Ureter (tissue), 1 donor: Measurements from ENCODE around the gene CLECL1. TPM values are rescaled to one million over a fixed set of nuclear protein-coding genes. Genes with fewer than 3 reads are reported as not detected.
"Not testable (repeated sequence)": the region's sequence is repeated elsewhere in the genome, so short reads cannot be mapped to it uniquely, and the experiment has no call there.

Source experiments
- DNase-seq: peaks from one replicate; pipeline ENCODE4 v3.0.0-alpha.2; 2020; ENCODE audit warnings: low spot score
- total RNA-seq: library from RNA; stranded (reverse); gene quantifications from one replicate; pipeline ENCODE4 v1.2.4, GENCODE V29; 2023
- donor health status: DM: yes; HTN: yes; CAD: no.

Gene CLECL1
- total RNA-seq, 1 donor from 2014 or later, result 0.91 TPM

DNA sequence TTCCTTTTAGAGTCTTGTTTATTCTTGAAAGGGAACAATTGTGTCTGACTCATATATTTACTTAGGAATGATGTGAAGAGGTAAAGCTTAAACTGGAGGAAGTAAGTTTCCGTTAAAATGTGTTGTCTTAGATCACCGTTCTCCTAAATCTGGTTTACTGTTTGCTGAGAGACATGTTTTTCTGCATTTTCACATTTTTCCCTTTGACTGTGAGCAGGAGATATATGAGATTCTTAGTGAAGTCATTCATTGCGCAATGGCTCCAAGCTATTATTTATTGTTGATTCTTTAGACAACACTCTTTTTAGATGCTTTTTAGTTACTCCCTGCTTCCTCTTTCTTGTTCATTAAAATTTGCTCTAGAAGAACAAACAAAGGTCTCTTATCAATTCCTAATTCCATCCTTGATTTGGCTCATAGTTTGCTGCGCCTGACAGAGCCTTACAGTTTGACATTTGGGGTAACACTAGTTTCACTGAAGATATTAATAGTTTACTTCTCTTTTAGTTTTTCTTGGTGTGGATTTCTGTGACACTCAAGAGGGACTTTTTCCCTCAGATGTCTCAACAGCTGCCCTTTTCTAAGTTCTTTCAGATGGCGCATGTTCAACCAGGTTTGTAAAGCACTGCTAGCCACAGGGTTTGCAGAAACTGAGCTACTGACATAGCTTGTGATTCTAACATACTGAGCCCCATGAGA, 11.4 kb downstream of the CLECL1 start:
- DNase-seq, result no peak

- DNase-seq, result no peak
Observed at GRCh38 chr12:9719790-9720189, 13.1 kb downstream of the CLECL1 start.

- no peak for DNase-seq
Observed at GRCh38 chr12:9718968-9719367, 13.9 kb downstream of the CLECL1 start.

DNA sequence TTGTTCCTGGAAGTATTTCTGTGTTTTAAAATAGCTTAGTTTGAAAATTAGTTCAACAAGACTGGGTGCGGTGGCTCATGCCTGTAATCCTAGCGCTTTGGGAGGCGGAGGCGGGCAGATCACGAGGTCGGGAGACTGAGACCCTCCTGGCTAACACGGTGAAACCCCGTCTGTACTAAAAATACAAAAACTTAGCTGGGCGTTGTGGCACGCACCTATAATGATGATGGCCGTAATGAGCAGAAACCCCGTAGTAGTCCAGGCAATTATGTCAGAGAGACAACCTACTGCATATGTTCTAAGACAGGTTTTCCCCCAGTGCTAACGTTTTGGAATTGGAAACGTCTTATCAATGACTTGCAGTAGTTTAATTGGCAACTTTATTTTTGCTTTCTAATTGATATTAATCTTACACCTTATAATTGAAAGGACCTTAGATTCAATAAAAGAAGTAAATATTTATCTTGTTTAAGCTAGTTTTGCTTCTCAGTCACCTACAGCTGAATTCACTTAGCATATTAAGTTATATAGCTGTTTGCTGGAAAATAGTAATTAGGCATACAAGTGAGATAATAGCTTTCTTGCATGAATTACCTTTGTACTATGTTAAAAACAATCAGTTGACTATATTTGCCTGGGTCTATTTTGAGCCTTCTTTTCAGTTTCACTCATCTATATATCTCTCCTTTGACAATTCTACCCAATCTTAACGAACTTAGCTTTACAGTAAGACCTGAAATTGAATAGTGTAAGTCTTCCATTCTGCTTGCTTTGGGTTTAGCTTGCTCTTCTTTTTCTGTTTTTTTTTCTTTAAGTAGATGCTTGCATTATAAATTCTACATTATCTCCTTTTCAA, 15.6 kb downstream of the CLECL1 start:
- no peak for DNase-seq

DNA sequence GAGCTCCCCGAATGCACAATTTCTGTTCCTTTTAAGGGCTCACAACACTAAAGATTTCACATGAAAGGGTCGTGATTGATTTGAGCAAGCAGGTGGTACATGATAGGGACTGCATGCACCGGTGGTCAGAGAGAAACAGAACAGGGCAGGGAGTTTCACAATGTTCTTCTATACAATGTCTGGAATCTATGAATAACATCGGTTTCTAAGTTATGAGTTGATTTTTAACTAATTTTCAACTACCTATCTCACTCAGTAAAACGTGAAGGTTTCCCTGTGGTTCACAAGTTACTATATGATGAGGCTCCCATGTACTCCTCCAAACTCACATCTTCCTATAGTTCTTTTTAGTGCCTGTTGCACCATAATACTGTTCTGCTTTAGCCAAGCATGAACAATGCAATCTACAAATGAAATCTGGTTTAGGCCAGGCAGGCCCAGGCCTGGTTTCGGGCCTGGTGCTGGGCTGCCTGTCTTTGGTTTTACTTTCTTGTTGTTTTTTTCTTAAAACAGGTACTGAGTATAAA, 19.8 kb downstream of the CLECL1 start:
- not testable (repeated sequence) for DNase-seq

- no peak for DNase-seq
Observed at GRCh38 chr12:9711664-9712063, 21.2 kb downstream of the CLECL1 start.

- DNase-seq, result no peak
Observed at GRCh38 chr12:9710584-9711375, 22.1 kb downstream of the CLECL1 start.

- DNase-seq, result no peak
Observed at GRCh38 chr12:9708853-9709252, 24.0 kb downstream of the CLECL1 start.

DNA sequence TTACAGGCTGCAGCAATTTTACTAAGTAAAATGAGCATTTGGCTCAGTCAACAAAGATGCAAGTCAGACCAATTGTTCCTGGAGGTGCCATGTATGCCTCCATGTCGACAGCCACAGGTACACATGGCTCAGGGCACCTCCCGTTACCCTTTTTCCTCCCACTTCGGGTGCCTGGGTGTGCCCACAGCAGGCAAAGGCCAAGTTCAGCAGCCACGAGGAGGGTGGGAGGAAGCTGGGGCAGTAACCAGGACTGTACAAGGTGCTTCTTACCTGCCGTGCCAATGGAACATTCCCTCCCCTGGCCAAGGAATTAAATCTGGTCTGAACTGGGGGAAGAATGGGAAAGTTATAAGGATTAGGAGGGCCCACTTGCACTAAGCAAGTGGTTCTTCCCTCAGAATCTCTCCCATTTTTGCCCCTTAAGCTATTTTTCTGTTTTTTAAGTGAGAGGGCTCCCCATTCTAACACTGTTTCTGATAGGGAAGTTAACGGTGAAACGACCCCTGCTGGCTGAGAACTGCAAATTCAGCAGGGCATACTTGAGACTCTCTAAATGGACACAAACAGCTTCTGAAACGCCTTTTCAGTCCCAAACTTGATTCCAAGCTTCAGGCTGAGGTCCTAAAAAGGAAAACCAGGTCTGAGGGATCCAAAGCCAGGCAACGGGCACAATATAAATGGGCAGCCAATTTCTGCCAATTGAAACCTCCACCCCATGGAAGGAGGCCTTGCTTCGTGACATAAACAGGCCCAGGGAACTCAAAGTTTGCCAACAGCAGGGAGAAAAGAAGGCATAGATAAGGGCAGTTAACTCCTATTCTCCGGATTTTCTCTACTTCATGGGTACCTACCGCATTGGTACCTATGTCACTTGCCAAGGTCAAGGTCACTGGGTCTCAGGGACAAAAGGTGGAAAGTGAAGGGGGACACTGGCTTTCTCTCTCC, 24.8 kb downstream of the CLECL1 start:
- no peak for DNase-seq

DNA sequence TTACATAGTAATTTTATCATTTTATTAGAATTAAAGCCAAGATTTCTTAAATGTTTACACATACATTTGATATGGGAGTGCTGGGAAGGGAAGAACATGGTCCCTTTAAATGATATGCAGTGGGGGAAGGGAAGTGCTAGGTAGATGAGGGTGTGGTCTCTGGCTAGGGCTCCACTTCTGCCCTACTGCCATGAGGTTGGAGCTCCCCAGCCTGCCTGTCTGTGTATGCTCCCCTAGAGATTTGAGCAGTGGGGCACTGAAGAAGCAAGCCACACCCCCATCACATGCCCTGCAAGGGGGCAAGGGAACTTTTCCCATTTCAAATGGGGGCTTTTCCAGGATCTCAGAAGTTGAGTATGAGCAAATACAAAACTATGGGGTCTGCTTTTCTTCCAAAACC, 25.5 kb downstream of the CLECL1 start:
- DNase-seq, result no peak

DNA sequence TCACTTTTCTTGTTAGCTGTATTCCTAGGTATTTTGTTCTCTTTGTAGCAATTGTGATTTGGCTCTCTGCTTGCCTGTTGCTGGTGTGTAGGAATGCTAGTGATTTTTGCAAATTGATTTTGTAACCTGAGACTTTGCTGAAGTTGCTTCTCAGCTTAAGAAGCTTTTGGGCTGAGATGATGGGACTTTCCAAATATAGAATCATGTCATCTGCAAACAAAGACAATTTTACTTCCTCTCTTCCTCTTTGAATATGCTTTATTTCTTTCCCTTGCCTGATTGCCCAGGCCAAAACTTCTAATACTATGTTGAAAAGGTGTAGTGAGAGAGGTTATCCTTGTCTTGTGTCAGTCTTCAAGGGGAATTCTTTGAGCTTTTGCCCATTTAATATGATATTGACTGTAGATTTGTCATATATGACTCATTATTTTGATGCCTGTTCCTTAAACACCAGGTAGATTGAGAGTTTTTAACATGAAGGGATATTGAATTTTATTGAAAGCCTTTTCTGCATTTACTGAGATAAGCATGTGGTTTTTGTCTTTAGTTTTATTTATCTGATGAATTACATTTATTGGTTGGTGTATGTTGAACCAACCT, 26.7 kb downstream of the CLECL1 start:
- DNase-seq, result no peak

DNA sequence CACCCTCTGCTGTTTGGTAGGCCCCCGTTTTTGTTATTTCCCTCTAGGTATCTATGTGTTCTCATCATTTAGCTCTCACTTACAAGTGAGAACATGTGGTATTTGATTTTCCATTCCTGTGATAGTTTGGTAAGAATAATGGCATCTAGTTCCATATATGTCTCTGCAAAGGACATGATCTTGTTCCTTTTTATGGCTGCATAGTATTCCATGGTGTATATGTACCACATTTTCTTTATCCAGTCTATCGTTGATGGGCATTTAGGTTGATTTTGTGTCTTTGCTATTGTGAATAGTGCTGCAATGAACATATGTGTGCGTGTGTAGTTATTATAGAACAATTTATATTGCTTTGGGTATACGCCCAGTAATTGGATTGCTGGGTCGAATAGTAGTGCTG, 28.3 kb downstream of the CLECL1 start:
- not testable (repeated sequence) for DNase-seq

GRCh38 chr12:9702255-9702654, 30.6 kb downstream of the CLECL1 start:
- no peak for DNase-seq

- no peak for DNase-seq
Observed at GRCh38 chr12:9701380-9702154, 31.3 kb downstream of the CLECL1 start.

- no peak for DNase-seq
Observed at GRCh38 chr12:9700606-9700956, 32.3 kb downstream of the CLECL1 start.

DNA sequence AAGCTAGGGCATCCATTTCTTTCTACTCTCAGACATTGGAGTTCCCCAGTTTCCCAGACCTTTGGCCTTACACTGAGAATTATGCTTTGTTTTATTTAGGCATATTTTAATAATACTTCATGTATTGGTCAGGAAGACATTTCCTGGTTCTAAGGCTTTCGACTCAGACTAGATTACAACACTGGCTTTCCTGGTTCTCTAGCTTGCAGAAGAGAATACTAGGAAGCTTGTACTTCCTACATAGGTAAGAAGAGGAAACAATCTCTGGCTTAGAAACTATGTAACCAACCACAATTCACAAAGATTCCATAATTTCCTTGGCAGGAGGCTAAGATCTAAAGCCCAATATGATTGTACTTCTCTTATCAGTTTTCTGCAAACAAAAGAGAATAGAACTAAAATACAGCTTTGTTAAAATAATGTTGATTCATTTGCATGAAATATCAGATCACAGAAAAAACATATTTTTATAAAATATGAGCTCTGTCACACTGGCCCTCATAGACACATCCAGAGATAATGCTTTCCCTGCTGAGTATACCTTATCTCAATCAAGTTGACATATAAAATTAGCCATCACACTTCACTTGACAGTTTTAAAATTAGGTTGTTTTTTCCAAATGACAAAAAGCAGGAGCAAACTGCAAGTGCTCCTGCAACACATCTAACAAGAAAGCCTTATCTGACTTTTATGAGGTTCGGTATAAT, 32.8 kb downstream of the CLECL1 start:
- DNase-seq, result no peak

GRCh38 chr12:9699269-9699897, 33.5 kb downstream of the CLECL1 start:
- DNase-seq, result no peak

GRCh38 chr12:9698681-9699080, 34.2 kb downstream of the CLECL1 start:
- DNase-seq, result no peak

DNA sequence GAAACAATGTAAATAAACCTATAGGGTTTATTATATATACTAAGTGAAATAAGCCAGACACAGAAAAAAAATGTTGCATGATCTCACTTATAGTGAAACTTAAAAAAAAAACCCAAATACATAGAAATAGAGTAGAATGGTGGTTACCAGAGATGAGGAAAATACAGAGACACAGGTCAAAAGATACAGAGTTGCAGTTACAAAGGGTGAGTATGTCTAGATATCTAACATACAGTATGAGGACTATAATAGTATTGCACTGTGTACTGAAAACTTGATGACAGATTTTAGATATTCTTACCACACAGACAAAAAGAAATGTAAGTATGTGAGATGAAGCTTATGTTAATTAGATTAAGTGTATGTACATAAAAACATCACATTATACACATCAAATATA, 35.3 kb downstream of the CLECL1 start:
- no peak for DNase-seq
